GM18909 (cell line): Measurements from ENCODE around the gene ZNF316.
"Not testable (repeated sequence)": the region's sequence is repeated elsewhere in the genome, so short reads cannot be mapped to it uniquely, and the experiment has no call there.

Experiments
- ATAC-seq: cut with Tn5 transposase; IDR thresholded peaks from one replicate; pipeline ENCODE4 v1.9.1; 2021; ENCODE audit warnings: mild to moderate bottlenecking; ENCODE audit not compliant: unreplicated experiment, poor library complexity

The ZNF316 gene

DNA sequence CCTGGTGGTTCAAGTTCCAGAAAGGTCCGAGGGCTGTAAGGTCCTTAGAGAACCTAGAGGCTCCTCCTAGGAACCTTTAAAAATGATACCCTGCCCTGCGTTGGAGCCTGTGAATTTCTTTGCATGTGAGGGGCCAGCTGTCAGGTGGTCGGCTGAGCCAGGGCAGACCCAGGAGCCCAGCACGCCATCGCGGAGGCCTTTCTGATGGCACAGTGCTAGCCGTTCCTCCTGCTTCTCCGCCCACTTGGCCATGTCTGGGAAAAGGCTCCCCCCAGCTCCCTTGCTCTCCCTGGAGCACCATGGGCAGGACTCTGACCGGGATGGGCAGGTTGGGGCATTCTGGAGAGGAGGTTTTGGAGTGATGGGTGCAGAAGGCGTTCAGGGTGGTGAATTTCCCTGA is 7.6 kb downstream of the ZNF316 start:
- no peak for ATAC-seq

DNA sequence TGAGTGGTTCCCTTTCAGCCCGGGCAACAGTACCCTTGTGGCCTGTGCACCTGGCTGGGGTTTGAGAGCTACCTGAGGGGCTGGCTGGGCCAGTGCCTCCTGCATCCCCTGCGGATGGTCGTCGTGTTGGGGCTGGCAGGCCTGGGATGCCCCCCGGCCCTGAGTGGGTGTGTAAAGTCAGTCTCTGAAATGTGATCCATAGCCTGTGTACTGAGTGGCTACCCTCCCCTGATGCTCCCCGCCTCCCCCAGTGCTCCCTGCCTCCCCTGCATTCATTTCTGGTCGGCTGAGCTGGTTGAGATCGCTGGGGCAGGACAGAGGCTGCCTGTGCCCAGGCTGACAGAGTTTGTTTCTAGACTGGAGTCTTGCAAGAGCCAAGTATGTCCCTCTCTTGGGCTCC is 9.3 kb downstream of the ZNF316 start:
- ATAC-seq = no peak

DNA sequence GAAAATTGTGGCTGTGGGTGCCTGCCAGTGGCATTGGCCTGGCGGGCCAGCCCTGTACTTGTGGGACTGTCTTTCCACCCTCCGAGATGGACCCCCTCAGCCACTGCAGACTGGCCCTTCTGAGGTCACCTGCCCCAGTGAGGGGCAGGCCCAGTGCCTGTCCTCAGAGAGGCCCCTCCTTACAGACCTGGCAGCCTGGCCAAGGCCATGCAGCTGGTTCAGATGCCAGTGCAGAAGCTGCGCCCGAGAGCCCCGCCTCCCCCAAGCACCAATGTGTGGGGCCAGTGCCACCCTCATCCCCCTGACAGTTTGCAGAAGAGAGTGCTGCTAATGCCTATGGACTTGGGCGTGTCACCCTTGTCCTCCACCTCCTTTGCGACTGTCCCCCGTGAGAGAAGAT is 10.0 kb downstream of the ZNF316 start:
- no peak for ATAC-seq

DNA sequence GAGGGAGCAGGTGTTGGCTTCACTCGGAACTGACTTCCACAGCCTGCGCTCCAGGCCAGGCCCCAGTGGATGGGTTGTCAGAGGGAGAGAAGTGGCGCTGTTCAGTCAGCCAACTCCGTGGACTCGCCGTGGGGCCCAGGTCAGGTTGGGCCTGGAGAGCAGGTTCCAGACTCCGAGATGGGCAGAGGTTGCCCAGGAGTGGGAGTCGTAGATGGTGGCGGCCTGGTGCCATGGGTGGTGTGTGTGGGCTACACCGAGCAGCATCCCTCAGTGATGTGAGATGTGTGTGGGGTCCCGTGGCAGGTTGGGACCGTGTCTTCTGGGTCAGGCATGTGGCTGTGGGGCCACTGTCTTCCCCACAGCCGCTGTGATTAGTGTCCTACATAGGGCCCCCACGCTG is 10.4 kb downstream of the ZNF316 start:
- no peak for ATAC-seq

DNA sequence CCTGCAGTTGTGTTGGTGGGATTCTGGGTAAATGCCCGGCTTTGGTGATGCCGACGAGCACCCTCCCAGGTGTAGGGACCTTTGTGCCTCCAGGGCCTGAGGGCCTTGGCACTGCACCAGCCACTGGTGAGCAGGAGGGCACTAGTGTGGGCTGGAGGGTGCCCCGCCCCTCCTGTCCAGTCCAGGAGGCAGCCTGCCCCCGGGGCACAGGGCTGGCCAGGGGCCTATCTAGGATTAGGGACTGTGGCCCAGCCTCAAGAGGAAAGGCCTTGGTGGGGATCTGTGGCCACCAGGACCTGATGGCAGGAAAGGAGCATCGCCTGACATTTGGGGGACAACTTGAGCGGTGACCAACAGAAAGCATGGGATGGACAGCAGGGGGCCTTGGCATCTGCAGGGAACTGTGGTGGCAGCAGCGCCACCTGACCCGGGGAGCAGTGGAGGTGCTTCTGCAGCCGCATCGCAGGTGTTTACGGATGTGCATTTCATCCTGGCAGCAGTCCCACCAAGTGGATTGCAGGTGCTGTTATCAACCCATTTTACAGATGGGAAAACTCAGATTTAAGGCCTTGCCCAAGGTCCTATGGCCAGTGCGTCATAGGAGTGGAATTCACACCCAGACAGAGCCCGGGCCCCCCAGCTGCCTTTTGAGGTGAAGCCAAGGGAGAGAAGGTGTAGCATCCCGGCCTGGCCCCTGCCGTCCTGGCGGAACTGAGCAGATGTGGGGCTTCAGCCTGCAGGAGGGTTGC is 11.1 kb downstream of the ZNF316 start:
- no peak for ATAC-seq

DNA sequence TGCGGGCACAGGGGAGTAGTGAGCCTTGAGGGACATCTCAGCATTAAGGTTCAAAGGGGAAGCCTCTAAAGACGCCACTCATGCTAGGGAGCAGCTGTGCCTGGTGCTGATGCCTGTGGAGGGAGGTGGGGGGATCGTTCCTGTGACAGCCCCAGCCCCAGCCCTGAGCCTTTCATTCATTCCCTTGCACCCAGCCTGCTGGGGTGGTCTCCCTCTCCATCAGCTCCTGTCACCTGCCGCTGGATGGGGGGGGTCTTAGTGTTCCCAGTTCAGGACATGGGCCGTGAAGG is 11.6 kb downstream of the ZNF316 start:
- no peak for ATAC-seq

DNA sequence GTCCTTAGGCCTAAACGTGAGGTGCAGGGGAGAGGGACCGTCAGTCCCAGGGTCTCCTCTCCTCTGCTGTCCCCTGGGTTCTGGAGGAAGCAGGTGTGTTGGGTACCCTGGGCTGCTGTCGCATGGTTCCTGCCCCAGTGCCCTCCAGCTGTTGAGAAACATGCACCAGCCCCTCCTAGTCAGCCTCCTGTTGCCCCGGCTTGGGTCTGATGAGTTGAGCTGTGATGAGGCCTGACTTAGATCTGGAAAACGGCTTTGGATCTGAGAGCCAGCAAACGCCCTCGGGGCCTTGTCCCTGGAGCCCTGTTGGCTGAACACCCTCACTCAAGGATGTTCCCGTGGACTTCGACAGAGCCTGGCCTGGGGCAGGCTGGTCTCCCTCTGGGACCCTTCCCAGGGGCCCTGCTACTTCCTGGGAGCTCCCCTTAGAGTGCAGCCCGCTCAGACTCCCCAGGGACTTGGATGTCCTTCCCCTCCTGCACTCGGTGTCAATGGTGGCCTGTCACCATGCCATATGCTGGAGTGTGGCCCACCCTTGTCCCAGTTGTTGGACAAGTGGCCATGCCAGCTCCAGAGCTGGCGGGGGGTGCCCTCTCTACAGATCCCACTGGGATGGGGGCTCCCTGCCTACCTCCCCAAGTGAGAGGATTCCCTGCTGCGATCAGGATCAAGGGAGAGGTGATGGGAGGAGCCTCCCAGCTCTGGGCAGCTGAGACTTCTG is 12.3 kb downstream of the ZNF316 start:
- no peak for ATAC-seq

DNA sequence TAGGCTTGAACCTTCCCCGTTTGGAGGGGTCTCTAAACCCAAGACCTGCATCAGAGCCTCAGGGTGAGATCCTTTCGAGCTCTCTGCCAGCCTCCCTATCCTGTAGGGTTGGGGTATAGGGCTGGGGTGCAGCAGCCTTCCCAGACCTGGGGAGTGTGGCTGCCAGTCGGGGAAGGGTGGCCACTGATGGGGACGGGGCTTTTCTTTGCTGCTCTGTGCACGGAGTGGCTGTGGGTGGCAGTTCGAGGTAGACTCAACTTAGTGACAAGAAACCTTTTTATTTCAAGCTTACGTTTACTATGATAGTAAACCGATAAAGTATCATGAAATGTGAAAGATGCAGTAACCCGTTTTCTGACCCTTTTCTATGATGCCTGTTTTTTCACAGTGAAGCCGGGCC is 13.0 kb downstream of the ZNF316 start:
- no peak for ATAC-seq

DNA sequence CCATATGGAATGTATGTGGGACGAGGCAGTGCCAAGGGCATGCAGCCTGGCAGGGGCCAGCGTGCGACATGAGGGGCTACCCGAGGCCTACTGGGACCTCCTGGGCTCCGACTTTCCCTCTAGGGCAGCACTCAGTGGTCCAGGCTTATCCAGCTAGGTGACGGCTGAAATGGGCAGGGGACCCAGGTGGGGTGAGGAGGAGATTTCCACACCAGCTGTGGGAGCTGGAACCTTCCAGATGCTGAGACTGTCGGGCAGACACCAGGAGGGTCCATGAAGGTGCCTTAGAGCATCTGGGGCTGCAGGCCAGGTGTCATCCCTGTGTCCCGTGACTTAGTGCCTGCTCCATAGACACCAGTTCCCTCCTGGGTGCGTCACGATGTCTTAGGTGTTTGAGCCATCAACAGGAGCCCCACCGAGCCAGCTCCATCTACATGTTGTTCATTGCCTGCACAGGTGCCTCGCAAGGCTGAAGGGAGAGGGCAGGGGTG is 13.4 kb downstream of the ZNF316 start:
- ATAC-seq = no peak

DNA sequence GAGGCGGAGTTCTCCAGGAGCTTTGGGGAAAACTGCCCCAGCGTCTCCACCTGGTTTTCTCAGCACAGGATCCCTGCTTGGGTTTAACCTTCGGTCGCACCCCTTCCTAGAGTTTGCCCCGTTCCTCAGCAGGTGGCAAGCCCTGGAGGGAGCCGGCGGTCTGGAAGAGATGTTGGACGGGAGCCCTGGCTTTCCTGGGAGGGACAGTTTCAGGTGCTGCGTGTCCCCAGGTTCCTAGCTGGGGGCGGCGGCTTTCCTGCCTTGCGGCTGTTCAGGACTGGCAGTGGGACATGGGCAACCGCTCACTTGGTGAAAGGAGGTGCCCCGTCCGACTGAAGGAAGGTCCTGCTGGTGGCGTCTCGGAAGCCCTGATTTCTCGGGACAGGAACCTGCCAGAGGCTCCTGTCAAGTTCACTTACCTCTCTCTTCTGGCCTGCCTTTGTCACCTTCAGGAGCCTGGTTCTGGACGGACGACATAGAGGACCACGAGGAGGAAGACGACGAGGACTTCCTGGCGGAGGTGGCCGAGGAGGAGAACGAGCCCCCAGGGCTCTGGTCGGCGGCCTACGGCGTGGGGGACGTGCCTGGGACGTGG is 14.8 kb downstream of the ZNF316 start:
- ATAC-seq = no peak

DNA sequence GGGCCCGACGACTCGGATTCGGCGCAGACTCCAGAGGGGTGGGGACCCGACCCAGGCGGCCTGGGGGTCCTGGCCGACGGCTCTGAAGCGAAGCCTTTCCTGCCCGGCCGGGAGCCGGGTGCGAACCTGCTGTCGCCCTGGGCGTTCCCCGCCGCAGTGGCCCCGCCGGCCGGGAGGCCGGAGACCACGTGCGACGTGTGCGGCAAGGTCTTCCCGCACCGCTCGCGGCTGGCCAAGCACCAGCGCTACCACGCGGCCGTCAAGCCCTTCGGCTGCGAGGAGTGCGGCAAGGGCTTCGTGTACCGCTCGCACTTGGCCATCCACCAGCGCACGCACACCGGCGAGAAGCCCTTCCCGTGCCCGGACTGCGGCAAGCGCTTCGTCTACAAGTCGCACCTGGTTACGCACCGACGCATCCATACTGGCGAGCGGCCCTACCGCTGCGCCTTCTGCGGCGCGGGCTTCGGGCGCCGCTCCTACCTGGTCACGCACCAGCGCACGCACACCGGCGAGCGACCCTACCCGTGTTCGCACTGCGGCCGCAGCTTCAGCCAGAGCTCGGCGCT is 15.4 kb downstream of the ZNF316 start:
- ATAC-seq = no peak

DNA sequence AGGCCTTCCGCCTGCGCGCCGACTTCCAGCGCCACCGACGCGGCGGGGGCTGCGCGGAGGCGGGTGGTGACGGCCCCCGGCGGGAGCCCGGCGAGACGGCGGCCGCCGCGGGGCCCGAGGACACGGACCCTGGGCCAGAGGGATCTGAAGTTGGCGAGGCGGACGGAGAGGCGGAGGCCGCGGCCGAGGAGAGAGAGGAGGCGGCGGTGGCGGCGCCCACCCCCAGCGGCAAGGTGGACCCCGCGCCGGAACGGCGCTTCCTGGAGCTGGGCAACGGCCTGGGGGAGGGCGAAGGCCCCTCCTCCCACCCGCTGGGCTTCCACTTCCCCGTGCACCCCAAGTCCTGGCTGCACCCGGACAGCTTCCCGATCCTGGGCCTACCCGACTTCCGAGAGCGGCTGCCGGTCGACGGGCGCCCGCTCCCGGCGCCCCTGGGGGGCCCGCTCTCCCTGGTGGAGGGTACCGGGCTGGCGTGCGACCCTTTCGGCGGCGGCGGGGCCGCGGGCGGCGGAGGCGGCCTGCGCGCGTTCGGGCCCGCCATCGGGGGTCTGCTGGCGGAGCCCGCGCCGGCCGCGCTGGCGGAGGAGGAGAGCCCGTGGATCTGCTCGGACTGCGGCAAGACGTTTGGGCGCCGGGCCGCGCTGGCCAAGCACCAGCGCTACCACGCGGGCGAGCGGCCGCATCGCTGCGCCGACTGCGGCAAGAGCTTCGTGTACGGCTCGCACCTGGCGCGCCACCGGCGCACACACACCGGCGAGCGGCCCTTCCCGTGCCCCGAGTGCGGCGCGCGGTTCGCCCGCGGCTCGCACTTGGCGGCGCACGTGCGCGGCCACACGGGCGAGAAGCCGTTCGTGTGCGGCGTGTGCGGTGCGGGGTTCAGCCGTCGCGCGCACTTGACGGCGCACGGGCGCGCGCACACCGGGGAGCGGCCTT is 16.2 kb downstream of the ZNF316 start:
- no peak for ATAC-seq

DNA sequence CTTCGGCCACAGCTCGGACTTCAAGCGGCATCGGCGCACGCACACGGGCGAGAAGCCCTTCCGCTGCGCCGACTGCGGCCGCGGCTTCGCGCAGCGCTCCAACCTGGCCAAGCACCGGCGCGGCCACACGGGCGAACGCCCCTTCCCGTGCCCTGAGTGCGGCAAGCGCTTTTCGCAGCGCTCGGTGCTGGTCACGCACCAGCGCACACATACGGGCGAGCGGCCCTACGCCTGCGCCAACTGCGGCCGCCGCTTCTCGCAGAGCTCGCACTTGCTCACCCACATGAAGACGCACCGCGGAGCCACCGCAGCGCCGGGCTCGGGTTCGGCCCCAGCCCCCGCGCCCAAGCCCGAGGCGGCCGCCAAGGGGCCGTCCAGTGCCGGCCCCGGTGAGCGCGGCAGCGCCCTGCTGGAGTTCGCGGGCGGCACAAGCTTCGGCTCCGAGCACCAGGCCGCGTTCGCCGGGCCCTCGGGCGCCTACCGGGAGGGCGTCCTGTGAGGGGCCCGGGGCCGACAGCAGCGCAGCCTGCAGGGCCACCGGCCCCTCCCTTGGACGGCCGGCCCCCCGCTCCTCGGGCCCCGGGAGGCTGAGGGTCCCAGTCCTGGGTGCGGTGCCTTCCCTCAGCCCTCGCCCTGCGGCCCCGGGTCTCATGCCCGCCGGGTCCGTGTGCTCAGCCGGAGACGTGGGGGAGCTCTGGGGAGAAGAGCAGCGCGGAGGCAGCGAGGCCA is 17.2 kb downstream of the ZNF316 start:
- no peak for ATAC-seq

DNA sequence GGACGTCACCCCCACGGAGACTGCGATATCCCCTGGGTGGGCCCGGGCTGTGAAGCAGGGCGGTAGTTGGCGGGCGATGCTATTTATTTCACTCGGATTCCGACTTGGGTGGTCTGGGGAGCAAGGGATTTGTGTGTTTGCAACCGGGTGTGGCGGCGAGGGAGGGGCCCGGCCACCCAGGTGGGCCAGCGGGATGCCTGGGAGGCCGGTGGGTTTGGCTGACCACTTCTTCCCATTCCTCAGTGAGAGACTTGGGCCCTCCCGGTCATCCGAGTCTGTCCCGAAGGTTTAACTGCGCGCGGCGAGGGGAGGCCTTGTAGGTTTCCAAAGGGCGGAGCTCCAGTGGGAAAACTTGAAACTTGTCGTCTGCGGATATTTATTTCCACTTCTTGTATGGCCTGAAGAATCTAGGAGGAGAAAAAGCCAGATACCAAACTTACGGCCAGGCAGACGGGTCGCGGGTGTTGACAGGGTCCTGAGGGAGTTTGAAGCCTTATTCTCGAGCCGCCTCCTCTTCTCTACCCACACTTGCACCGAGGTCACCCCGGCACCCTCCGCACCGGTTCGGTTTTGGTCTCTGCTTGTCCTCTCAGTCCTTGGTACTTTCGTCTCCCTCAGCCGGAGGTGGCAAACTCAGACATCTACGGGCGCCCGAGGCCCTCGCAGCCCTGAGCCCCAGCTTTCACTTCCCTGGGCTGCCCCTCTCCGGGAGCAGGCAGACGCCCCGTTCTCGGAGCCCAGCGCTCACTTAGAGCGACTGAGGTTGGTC is 17.9 kb downstream of the ZNF316 start:
- no peak for ATAC-seq

DNA sequence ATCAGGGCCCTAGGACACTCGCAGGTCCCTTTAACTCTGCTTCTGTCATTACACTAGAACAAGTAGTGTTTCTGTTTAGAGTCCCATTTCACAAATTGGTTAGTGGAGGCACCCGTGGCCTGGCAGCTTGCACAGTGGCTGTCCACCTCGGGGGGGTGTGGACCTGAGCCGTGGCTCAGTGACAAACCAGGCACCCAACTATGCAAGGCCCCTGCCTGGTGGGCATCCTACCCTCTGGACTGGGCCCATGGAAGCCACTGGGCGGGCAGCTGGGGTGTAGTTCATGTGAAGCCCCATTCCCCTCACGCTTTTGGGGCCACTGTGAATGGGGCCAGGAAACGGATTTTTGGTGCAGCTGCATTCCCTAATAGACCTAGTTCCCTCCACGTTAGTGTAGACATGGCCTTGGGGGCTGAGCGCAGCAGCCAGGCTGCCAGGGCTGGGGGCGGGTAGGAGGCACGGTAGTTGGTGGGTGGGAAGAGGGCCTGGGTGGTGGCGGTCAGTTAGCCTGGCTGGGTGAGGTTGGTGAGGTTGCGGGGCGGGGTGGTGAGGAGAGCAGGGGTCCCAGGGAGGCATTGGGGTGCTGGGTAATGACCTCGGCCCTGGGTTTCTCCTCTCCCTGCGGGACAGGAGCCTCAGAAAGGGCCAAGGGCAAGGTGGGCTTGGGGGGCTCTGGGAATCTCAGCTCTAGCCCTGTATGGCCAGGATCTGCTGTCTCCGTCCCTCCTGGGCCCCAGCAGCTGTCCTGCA is 18.7 kb downstream of the ZNF316 start:
- no peak for ATAC-seq

DNA sequence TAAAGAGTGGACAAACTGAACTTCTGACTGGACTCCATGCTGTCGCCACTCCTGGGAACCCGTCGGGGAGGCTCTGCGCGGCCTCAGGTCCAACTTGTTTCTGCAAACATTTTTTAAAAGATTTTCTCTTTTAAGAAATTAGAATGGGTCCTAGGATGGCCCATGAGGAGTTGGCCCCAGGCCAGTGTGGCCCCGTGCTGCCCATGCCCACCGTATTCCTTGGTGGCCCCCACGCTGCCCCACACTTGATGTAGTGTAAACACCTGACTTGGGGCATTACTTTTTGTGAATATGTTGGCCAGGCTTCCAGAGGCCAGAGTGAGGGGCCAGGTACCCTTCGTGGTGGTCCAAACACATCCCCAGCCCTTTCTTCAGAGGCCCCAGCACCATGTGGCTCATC is 19.3 kb downstream of the ZNF316 start:
- ATAC-seq = no peak

DNA sequence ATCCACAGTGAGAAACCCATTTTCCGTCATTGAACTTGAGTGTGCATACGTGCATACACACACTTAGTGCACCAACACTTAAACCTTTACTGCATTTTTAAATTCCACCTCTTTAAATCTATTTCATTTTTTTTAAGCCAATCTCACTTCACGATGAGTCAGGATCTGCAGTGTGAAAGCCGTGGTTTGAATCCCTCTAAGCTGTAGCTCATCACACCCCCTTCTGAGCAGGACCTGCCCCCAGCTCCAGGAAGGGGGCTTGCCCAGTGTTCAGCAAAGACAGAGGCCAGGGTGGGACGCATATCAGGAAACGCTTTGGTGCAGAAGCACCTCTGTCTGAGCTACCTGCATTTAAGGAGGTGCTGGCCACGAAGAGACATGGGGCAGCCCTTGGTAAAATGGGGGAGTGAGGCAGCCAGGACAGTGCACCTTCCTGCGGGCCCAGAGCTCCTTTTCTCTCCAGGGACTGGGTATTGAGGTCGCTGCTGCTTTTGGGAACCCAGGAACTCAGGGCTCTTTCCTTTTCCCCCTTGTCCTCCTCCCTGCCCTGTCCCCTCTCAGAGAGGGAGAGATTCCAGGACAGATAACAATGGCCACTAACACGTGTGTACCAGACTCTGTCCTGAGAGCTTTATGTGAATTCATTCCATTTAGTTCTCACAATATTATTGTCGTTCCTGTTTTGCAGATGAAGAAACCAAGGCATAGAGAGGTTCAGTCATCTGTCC is 21.7 kb downstream of the ZNF316 start:
- no peak for ATAC-seq

DNA sequence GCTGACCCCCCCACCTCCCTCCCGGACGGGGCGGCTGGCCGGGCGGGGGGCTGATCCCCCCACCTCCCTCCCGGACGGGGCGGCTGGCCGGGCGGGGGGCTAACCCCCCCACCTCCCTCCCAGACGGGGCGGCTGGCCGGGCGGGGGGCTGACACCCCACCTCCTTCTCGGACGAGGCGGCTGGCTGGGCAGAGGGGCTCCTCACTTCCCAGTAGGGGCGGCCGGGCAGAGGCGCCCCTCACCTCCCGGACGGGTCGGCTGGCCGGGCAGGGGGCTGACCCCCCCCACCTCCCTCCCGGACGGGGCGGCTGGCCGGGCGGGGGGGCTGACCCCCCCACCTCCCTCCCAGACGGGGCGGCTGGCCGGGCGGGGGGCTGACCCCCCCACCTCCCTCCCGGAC is 33.7 kb downstream of the ZNF316 start:
- ATAC-seq = not testable (repeated sequence)
